ENCODE results near the gene CSE1L.
"Not testable (repeated sequence)": the region's sequence is repeated elsewhere in the genome, so short reads cannot be mapped to it uniquely, and the experiment has no call there.

CSE1L gene

GRCh38 chr20:49132995-49133478 lies 86.9 kb downstream of the CSE1L start:
- DNase-seq: peak in 1 of 2 experiments; percentile 66

- no peak for DNase-seq
Observed at GRCh38 chr20:49133571-49133970, 87.5 kb downstream of the CSE1L start.

DNA sequence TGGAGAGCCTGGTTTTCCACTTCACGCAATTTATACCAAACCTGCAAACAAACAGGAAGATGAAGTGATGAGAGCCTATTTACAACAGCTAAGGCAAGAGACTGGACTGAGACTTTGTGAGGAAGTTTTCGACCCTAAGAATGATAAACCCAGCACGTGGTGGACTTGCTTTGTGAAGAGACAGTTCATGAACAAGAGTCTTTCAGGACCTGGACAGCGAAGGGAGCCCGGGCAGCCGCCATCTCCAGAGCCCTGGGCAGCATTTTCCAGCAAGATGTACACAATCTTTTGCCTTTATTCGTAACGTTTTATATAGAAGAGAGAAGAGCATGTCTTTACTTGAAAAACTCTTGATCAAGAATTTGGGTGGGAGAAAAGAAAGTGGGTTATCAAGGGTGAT lies 88.7 kb downstream of the CSE1L start:
- DNase-seq: not testable (repeated sequence)

DNA sequence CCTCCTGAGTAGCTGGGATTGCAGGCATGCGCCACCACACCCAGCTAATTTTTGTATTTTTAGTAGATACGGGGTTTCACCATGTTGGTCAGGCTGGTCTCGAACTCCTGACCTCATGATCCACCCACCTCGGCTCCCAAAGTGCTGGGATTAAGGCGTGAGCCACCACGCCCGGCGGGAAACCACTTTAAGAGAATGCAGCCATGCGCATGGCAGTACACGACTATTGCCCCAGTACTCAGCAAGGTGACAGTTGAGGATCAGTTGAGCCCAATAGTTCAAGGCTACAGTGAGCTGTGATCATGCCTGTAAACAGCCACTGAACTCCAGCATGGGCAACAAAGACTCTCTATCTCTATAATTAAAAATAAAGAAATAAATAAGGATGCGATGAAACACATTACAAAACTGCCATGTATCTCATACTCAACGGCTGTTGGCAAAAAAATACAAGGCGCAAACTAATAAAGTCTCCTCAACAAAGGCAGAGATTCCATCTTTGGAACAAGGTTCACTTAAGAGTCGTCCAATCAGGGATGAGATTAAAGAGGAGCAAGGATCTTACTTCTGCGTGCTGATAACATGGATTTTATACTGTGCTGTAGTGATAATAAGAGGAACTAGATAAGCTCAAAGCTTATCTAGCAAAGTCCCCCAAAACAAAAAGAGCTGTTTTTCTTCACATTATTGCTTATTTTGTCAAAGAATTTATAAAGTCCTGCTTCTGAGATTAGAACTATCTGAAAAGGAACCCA lies 90.9 kb downstream of the CSE1L start:
- DNase-seq: no peak

DNA sequence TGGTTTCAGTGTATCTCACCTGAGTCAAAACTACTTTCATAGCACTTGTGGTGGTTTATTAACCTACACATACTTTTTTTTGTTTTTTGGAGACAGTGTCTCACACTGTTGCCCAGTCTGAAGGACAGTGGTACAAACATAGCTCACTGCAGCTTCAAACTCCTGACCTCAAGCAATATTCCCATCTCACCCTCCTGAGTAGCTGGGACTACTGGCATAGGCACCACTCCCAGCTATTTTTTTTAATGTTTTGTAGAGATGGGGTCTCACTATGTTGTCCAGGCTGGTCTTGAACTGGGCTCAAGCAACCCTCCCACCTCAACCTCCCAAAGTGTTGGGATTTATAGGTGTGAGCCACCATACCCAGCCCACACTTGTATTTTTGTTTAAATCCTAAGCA lies 92.3 kb downstream of the CSE1L start:
- DNase-seq: no peak

GRCh38 chr20:49140411-49140810 lies 94.3 kb downstream of the CSE1L start:
- DNase-seq: no peak

GRCh38 chr20:49140834-49141233 lies 94.7 kb downstream of the CSE1L start:
- DNase-seq: no peak
